WTC11 (cell line): Measurements from ENCODE around the gene RPL10A. TPM values are rescaled to one million over a fixed set of nuclear protein-coding genes. Genes with fewer than 3 reads are reported as not detected.
A peak's percentile ranks its signal among the peaks of the same experiment; 100 is the strongest.

Experiments
- ATAC-seq: fragments of 200-7000 bp; cut with Tn5 transposase; 2 replicates; pipeline ENCODE4 v1.10.0; 2021; ENCODE audit warnings: mild to moderate bottlenecking, moderate library complexity
- CTCF ChIA-PET: fragments of 300-600 bp; sonication (Branson Sonifier 250); formaldehyde crosslinking; loops from one replicate; lab custom pipeline; 2021; ENCODE audit warnings: antibody characterized with exemption; lab: Charles Lee
- POLR2A ChIA-PET: fragments of 350-600 bp; sonication (Branson Sonifier 250); formaldehyde crosslinking; loops from one replicate; lab custom pipeline; 2021; ENCODE audit warnings: antibody characterized with exemption; lab: Charles Lee
- DNase-seq: peaks from one replicate; pipeline ENCODE4 v3.0.0; 2021; ENCODE audit warnings: low spot score
- H3K27ac Mint-ChIP-seq: 2 replicates; pipeline ENCODE4 v1.8.0; 2021; ENCODE audit warnings: mixed read lengths
- H3K27me3 Mint-ChIP-seq: 2 replicates; pipeline ENCODE4 v1.8.0; 2021; ENCODE audit warnings: low read depth, mild to moderate bottlenecking, moderate library complexity, mixed read lengths
- H3K36me3 Mint-ChIP-seq: 2 replicates; pipeline ENCODE4 v1.8.0; 2021; ENCODE audit warnings: mixed read lengths
- H3K4me1 Mint-ChIP-seq: 2 replicates; pipeline ENCODE4 v1.8.0; 2022; ENCODE audit warnings: mixed read lengths
- H3K4me3 Mint-ChIP-seq: 2 replicates; pipeline ENCODE4 v1.8.0; 2021; ENCODE audit warnings: mild to moderate bottlenecking, moderate library complexity, mixed read lengths
- H3K9me3 Mint-ChIP-seq: 2 replicates; pipeline ENCODE4 v1.8.0; 2021; ENCODE audit warnings: mixed read lengths
- CDX4 ChIP-seq: fragments of 250-450 bp; sonication (Bioruptor Pico); IDR thresholded peaks from 2 replicates; pipeline ENCODE4 v1.9.0; 2021; ENCODE audit warnings: moderate library complexity, mild to moderate bottlenecking, inconsistent platforms, borderline replicate concordance
- E2F5 ChIP-seq: sonication (generic); formaldehyde crosslinking; IDR thresholded peaks from 2 replicates; pipeline ENCODE4 v1.8.1; 2022; ENCODE audit warnings: mild to moderate bottlenecking, moderate library complexity, missing genetic modification reagents
- ESRRA ChIP-seq: sonication (generic); formaldehyde crosslinking; IDR thresholded peaks from 2 replicates; pipeline ENCODE4 v1.8.1; 2022; ENCODE audit warnings: mild to moderate bottlenecking, missing genetic modification reagents, borderline replicate concordance
- HMGA2 ChIP-seq: fragments of 250-450 bp; sonication (Bioruptor Pico); IDR thresholded peaks from 2 replicates; pipeline ENCODE4 v1.4.0; 2021; ENCODE audit warnings: mild to moderate bottlenecking, moderate library complexity
- NFATC4 ChIP-seq: fragments of 250-450 bp; sonication (Bioruptor Pico); IDR thresholded peaks from 2 replicates; pipeline ENCODE4 v1.9.0; 2021; ENCODE audit warnings: mild to moderate bottlenecking
- PRDM15 ChIP-seq: sonication (generic); formaldehyde crosslinking; IDR thresholded peaks from 2 replicates; pipeline ENCODE4 v1.8.0; 2022; ENCODE audit warnings: missing genetic modification reagents
- SOX15 ChIP-seq: fragments of 250-450 bp; sonication (Bioruptor Pico); IDR thresholded peaks from 2 replicates; pipeline ENCODE4 v1.9.0; 2021; ENCODE audit warnings: mild to moderate bottlenecking
- TEAD4 ChIP-seq: sonication (generic); formaldehyde crosslinking; IDR thresholded peaks from 2 replicates; pipeline ENCODE4 v1.8.0; 2022; ENCODE audit warnings: mild to moderate bottlenecking, missing genetic modification reagents
- USF1 ChIP-seq: sonication (generic); formaldehyde crosslinking; IDR thresholded peaks from 2 replicates; pipeline ENCODE4 v1.8.0; 2022; ENCODE audit warnings: mild to moderate bottlenecking, missing genetic modification reagents
- ZNF121 ChIP-seq: sonication (generic); formaldehyde crosslinking; IDR thresholded peaks from 2 replicates; pipeline ENCODE4 v1.8.0; 2023; ENCODE audit warnings: missing genetic modification reagents
- ZNF219 ChIP-seq: sonication (generic); formaldehyde crosslinking; IDR thresholded peaks from 2 replicates; pipeline ENCODE4 v1.8.0; 2023; ENCODE audit warnings: missing genetic modification reagents, mild to moderate bottlenecking, borderline replicate concordance
- ZNF396 ChIP-seq: fragments of 250-450 bp; sonication (Bioruptor Pico); IDR thresholded peaks from 2 replicates; pipeline ENCODE4 v1.8.0; 2021; ENCODE audit warnings: mild to moderate bottlenecking, moderate library complexity, borderline replicate concordance
- total RNA-seq: library from RNA; stranded (reverse); gene quantifications from 3 replicates; pipeline ENCODE4 v1.2.3, GENCODE V29; 2021

Gene RPL10A
- total RNA-seq, 1 experiment from 2014 or later, result 1,829 TPM

GRCh38 chr6:35486005-35486925 lies 18.1 kb downstream of the RPL10A start (continued):
- no peak; the same call in 1 of the 2 replicates for TF ChIP-seq E2F5

GRCh38 chr6:35487658-35488516 lies 19.7 kb downstream of the RPL10A start:
- no peak for ATAC-seq
- H3K27me3 Mint-ChIP-seq, result no peaks in the 10 kb centered on the region
- peaks cover 5% of the 10 kb centered on the region; the same call in 1 of the 2 replicates for H3K36me3 Mint-ChIP-seq
- POLR2A ChIA-PET, result interaction anchor here (0.7 to 5.6 kb wide), 3 partner anchors 9 to 507 kb away, joined by 3 to 54 read pairs (median 54); partner anchors contain the start of gene TEAD3
- H3K9me3 Mint-ChIP-seq, result no peaks in the 10 kb centered on the region
- TF ChIP-seq ESRRA (CRISPR knock-in tag) (peak; percentile 90; the same call in 1 of the 2 replicates), ZNF396 (CRISPR knock-in tag) (no peak)
- peak overlapping the region; percentile 38 for H3K4me3 Mint-ChIP-seq
- peak overlapping the region; percentile 72 for H3K27ac Mint-ChIP-seq
- CTCF ChIA-PET, result interaction anchor here (0.5 to 2.9 kb wide), 6 partner anchors 9 to 134 kb away, joined by 3 to 17 read pairs (median 5); partner anchors contain the start of gene TEAD3
- DNase-seq, result no peak
- H3K4me1 Mint-ChIP-seq, result peaks cover 67% of the 10 kb centered on the region

- no peaks in the 10 kb centered on the region for H3K27me3 Mint-ChIP-seq
- H3K27ac Mint-ChIP-seq, result peak overlapping the region; percentile 72
- TF ChIP-seq HMGA2 (CRISPR knock-in tag), result no peak
- TF ChIP-seq SOX15 (CRISPR knock-in tag), result no peak
- no peak for TF ChIP-seq ZNF219 (CRISPR knock-in tag)
- no peak for TF ChIP-seq CDX4 (CRISPR knock-in tag)
- TF ChIP-seq ZNF121, result 0 out of 2 replicates have a peak, but pooled peaks have one; percentile 34
- no peak for TF ChIP-seq NFATC4 (CRISPR knock-in tag)
- TF ChIP-seq, all 79 proteins: peak for 1
- Mint-ChIP-seq H3K4me1 (peaks cover 73% of the 10 kb centered on the region), H3K36me3 (0 out of 2 replicates have a peak, but pooled peaks cover 3% of the 10 kb centered on the region), H3K4me3 (no peak overlapping the region), H3K9me3 (no peaks in the 10 kb centered on the region)
- CTCF ChIA-PET, result interaction anchor here (1.6 to 2.9 kb wide), 3 partner anchors 8 to 34 kb away, joined by 4 to 17 read pairs (median 7); partner anchors contain the start of gene TEAD3
- no peak for DNase-seq
- POLR2A ChIA-PET, result interaction anchor here (4.3 to 5.6 kb wide), 2 partner anchors 8 to 15 kb away, joined by 54 read pairs; partner anchors contain the start of gene TEAD3
- no peak for ATAC-seq
These were observed 20.3 kb downstream of the RPL10A start for GRCh38 chr6:35488517-35488862.

DNA sequence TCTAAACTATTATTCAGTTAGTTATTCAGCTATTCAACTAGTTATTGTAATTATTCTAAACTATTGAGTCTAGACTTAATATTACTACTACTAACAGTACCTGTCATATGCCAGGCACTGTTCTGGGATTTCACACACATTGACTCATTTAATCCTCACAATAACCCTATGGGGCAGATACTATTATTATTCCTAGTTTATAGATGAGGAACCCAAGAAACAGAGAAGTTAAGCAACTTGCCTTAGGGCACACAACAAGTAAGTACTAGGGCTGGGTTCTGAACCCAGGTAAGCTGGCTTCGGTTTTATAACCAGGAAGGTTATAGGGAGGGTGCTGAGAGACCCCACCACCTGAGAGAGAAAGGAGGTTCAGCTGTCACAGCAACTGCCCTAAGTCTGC lies 20.9 kb downstream of the RPL10A start:
- ATAC-seq (no peak), DNase-seq (no peak)
- H3K4me1 Mint-ChIP-seq, result peaks cover 79% of the 10 kb centered on the region
- POLR2A ChIA-PET, result interaction anchor here (1.5 to 4.2 kb wide), 2 partner anchors 9 to 17 kb away, joined by 4 to 35 read pairs; no protein-coding TSS in a partner anchor
- no peak overlapping the region for H3K4me3 Mint-ChIP-seq
- TF ChIP-seq USF1 (CRISPR knock-in tag) (no peak), PRDM15 (CRISPR knock-in tag) (no peak), TEAD4 (no peak)
- no peaks in the 10 kb centered on the region; the same call in 1 of the 2 replicates for H3K27me3 Mint-ChIP-seq
- no peaks in the 10 kb centered on the region for H3K9me3 Mint-ChIP-seq
- H3K36me3 Mint-ChIP-seq, result 0 out of 2 replicates have a peak, but pooled peaks cover under 1% of the 10 kb centered on the region
- no peak overlapping the region; the same call in 1 of the 2 replicates for H3K27ac Mint-ChIP-seq
- CTCF ChIA-PET, result interaction anchor here (0.9 to 2.9 kb wide), 3 partner anchors 8 to 33 kb away, joined by 4 to 17 read pairs (median 4); no protein-coding TSS in a partner anchor
